DOHH2 (cell line): Measurements from ENCODE around the gene CLDN34.

Experiments
- EZH2phosphoT487 ChIP-seq: fragments of 200-600 bp; sonication (generic); IDR thresholded peaks from 2 replicates; pipeline ENCODE4 v1.6.1; 2017; ENCODE audit warnings: borderline replicate concordance, mild to moderate bottlenecking, antibody characterized with exemption, low read length, moderate library complexity, mixed read lengths
- TF ChIP-seq, protein P1 (sequence below): fragments of 200-600 bp; sonication (generic); IDR thresholded peaks from one replicate; pipeline ENCODE4 v1.5.1; 2014; ENCODE audit warnings: antibody characterized with exemption, mild to moderate bottlenecking, low read depth, low read length; ENCODE audit not compliant: poor library complexity, severe bottlenecking

DNA sequence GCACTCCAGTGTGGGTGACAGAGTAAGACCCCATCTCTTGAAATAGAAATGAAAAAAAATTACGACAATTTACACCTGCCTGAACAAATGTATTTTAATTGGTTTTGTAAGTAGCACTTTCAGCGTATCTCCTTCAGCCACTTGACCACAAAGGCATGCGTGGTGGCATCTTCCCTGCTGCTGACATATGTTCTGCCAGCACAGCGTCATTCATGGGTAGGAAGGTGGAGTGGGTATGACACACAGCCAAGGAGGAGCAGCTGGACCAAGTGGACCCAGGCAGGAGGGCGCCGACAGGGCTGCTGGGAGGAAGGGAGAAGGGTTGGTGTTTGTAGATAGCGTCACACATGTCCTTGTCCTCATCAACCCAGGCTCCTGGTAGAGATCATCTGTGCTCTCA lies 28.6 kb upstream of the CLDN34 start:
- TF ChIP-seq, protein P1, sequence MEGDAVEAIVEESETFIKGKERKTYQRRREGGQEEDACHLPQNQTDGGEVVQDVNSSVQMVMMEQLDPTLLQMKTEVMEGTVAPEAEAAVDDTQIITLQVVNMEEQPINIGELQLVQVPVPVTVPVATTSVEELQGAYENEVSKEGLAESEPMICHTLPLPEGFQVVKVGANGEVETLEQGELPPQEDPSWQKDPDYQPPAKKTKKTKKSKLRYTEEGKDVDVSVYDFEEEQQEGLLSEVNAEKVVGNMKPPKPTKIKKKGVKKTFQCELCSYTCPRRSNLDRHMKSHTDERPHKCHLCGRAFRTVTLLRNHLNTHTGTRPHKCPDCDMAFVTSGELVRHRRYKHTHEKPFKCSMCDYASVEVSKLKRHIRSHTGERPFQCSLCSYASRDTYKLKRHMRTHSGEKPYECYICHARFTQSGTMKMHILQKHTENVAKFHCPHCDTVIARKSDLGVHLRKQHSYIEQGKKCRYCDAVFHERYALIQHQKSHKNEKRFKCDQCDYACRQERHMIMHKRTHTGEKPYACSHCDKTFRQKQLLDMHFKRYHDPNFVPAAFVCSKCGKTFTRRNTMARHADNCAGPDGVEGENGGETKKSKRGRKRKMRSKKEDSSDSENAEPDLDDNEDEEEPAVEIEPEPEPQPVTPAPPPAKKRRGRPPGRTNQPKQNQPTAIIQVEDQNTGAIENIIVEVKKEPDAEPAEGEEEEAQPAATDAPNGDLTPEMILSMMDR: no peak
- no peak for TF ChIP-seq EZH2phosphoT487
